HG03108 (cell line): Measurements from ENCODE around the gene CDCP2.
"Not testable (repeated sequence)": the region's sequence is repeated elsewhere in the genome, so short reads cannot be mapped to it uniquely, and the experiment has no call there.

Experiments used
- ATAC-seq: cut with Tn5 transposase; IDR thresholded peaks from one replicate; pipeline ENCODE4 v1.9.1; 2021; ENCODE audit warnings: moderate library complexity; ENCODE audit not compliant: unreplicated experiment

Gene CDCP2

GRCh38 chr1:54117815-54118563, 34.8 kb downstream of the CDCP2 start:
- ATAC-seq: no peak

- ATAC-seq: no peak
Measured at GRCh38 chr1:54115520-54115919, 37.3 kb downstream of the CDCP2 start.

- no peak for ATAC-seq
Measured at GRCh38 chr1:54114955-54115354, 37.8 kb downstream of the CDCP2 start.

- no peak for ATAC-seq
Measured at GRCh38 chr1:54114001-54114400, 38.8 kb downstream of the CDCP2 start.

- no peak for ATAC-seq
Measured at GRCh38 chr1:54112705-54113368, 40.0 kb downstream of the CDCP2 start.

- ATAC-seq: no peak
Measured at GRCh38 chr1:54112027-54112426, 40.8 kb downstream of the CDCP2 start.

GRCh38 chr1:54111624-54112023, 41.2 kb downstream of the CDCP2 start:
- no peak for ATAC-seq

- no peak for ATAC-seq
Measured at GRCh38 chr1:54110996-54111395, 41.8 kb downstream of the CDCP2 start.

- ATAC-seq: no peak
Measured at GRCh38 chr1:54109129-54110090, 43.4 kb downstream of the CDCP2 start.

- ATAC-seq: no peak
Measured at GRCh38 chr1:54108156-54108555, 44.6 kb downstream of the CDCP2 start.

GRCh38 chr1:54107131-54107530, 45.7 kb downstream of the CDCP2 start:
- no peak for ATAC-seq

GRCh38 chr1:54105736-54106269, 47.0 kb downstream of the CDCP2 start:
- no peak for ATAC-seq

- ATAC-seq: no peak
Measured at GRCh38 chr1:54105080-54105479, 47.7 kb downstream of the CDCP2 start.

- ATAC-seq: not testable (repeated sequence)
Measured at GRCh38 chr1:54104613-54105012, 48.2 kb downstream of the CDCP2 start.

- ATAC-seq: no peak
Measured at GRCh38 chr1:54103414-54103813, 49.4 kb downstream of the CDCP2 start.

GRCh38 chr1:54100500-54100899, 52.3 kb downstream of the CDCP2 start:
- ATAC-seq: no peak

GRCh38 chr1:54099061-54099610, 53.7 kb downstream of the CDCP2 start:
- no peak for ATAC-seq

GRCh38 chr1:54096877-54097240, 55.9 kb downstream of the CDCP2 start:
- ATAC-seq: no peak

- ATAC-seq: no peak
Measured at GRCh38 chr1:54096227-54096876, 56.4 kb downstream of the CDCP2 start.

GRCh38 chr1:54095546-54096226, 57.1 kb downstream of the CDCP2 start:
- ATAC-seq: no peak
